RWPE1 (cell line): Measurements from ENCODE around the gene SCGB2B2.
"Not testable (repeated sequence)": the region's sequence is repeated elsewhere in the genome, so short reads cannot be mapped to it uniquely, and the experiment has no call there.

Source experiments
- CTCF ChIA-PET: fragments of 350-600 bp; sonication (Branson Sonifier 250); formaldehyde crosslinking; extraction: SDS; loops from one replicate; lab custom pipeline; 2021; lab: Yijun Ruan, JAX
- POLR2A ChIA-PET: fragments of 400-600 bp; formaldehyde crosslinking; extraction: SDS; loops from one replicate; lab custom pipeline; 2020; ENCODE audit warnings: antibody characterized with exemption; ENCODE audit not compliant: low non-redundant PET; lab: Yijun Ruan, JAX
- DNase-seq: peaks from one replicate; pipeline ENCODE4 v3.0.0; 2012; ENCODE audit warnings: low spot score
- H3K27ac ChIP-seq: fragments of 450-650 bp; 2 replicates; pipeline ENCODE4 v1.5.1; 2017
- CTCF ChIP-seq: fragments of 450-650 bp; conservative IDR thresholded peaks from 2 replicates; pipeline ENCODE4 v1.5.1; 2017; ENCODE audit warnings: low read depth, mild to moderate bottlenecking

Gene SCGB2B2

GRCh38 chr19:34675250-34675649 is 1.7 kb downstream of the SCGB2B2 start:
- ChIA-PET POLR2A (interaction anchor here (0.6 kb wide), 2 partner anchors 212 to 783 kb away, joined by 3 to 9 read pairs; no protein-coding TSS in a partner anchor), CTCF (no interaction called here)
- DNase-seq = no peak
- no peak overlapping the region for H3K27ac ChIP-seq
- TF ChIP-seq CTCF = no peak

GRCh38 chr19:34673590-34673989 is 3.4 kb downstream of the SCGB2B2 start:
- no peak for TF ChIP-seq CTCF
- POLR2A ChIA-PET = no interaction called here
- H3K27ac ChIP-seq = no peak overlapping the region
- no peak for DNase-seq
- CTCF ChIA-PET = interaction anchor here (0.6 kb wide), 1 partner anchor 735 kb away, joined by 3 read pairs; no protein-coding TSS in a partner anchor

DNA sequence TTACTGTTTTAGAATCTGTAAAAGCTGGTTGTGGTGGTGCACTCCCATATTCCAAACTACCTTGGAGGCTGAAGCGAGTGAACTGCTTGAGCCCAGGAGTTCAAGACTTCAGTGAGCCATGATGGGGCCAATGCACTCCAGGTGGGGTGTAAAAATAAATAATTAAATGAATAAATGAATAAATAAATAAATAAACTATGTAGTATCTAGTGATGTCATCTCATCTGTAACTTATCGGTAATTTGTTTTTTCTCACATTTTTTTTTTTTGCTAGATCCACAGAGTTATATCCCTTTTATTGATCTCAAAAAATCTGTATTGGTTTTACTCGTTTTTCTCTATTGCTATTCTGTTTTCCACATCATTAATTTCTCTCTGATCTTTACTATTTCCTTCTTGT is 5.0 kb downstream of the SCGB2B2 start:
- POLR2A ChIA-PET = no interaction called here
- no peak overlapping the region for H3K27ac ChIP-seq
- TF ChIP-seq CTCF = no peak
- DNase-seq = no peak
- CTCF ChIA-PET = no interaction called here

- no peak overlapping the region for H3K27ac ChIP-seq
- no peak for TF ChIP-seq CTCF
- DNase-seq = no peak
- POLR2A ChIA-PET = interaction anchor here (0.7 kb wide), 1 partner anchor 10 kb away, joined by 3 read pairs; no protein-coding TSS in a partner anchor
- CTCF ChIA-PET = interaction anchor here (0.8 kb wide), 1 partner anchor 14 kb away, joined by 3 read pairs; no protein-coding TSS in a partner anchor
Measured at GRCh38 chr19:34669305-34669704, 7.7 kb downstream of the SCGB2B2 start.

GRCh38 chr19:34668690-34669089 is 8.3 kb downstream of the SCGB2B2 start:
- CTCF ChIA-PET = interaction anchor here (0.8 kb wide), 1 partner anchor 15 kb away, joined by 3 read pairs; no protein-coding TSS in a partner anchor
- H3K27ac ChIP-seq, DNase-seq, POLR2A ChIA-PET: not testable (repeated sequence)

GRCh38 chr19:34668077-34668689 is 8.8 kb downstream of the SCGB2B2 start:
- H3K27ac ChIP-seq = peak overlapping the region; percentile 65
- CTCF ChIA-PET, DNase-seq: not testable (repeated sequence)
- POLR2A ChIA-PET = interaction anchor here (0.7 kb wide), 1 partner anchor 9 kb away, joined by 3 read pairs; the partner anchor contains the start of gene ZNF302

- POLR2A ChIA-PET = interaction anchor here (0.7 kb wide), 1 partner anchor 10 kb away, joined by 3 read pairs; the partner anchor contains the start of gene ZNF302
- H3K27ac ChIP-seq = peak overlapping the region; percentile 65
- peak; percentile 8 for DNase-seq
- TF ChIP-seq CTCF = no peak
- CTCF ChIA-PET = no interaction called here
Measured at GRCh38 chr19:34667349-34668076, 9.4 kb downstream of the SCGB2B2 start.
